ENCODE measurements around the gene ADTRP. TPM values are rescaled to one million over a fixed set of nuclear protein-coding genes. Genes with fewer than 3 reads are reported as not detected.

ADTRP gene
- total RNA-seq, 4 donors from 2014 or later = 0.66 to 0.92 TPM; not detected in 2

GRCh38 chr6:11714798-11715285, 63.8 kb downstream of the ADTRP start:
- TF ChIP-seq POLR2A (IDR thresholded peaks at IDR 0.05; ENCODE audit: low read depth) = no peak
- no peak for TF ChIP-seq CTCF (IDR thresholded peaks at IDR 0.05)
- no peak for TF ChIP-seq EP300 (IDR thresholded peaks at IDR 0.05)
- TF ChIP-seq POLR2AphosphoS5 (IDR thresholded peaks at IDR 0.05) = no peak
- Histone ChIP-seq H3K4me3 (no peak overlapping the region), H3K4me1 (peaks cover 16 to 25% (median 21%) of the 10 kb centered on the region in 4 donors), H3K36me3 (no peaks in the 10 kb centered on the region), H3K9me3 (no peaks in the 10 kb centered on the region), H3K27ac (replicated peaks in 1 of 4) (no peak overlapping the region), H3K27me3 (no peaks in the 10 kb centered on the region)
- no peak for DNase-seq (ENCODE audit: extremely low spot score)
- intact Hi-C loops (cut with DNase I) = no loop called here

GRCh38 chr6:11714116-11714797, 64.3 kb downstream of the ADTRP start:
- Histone ChIP-seq H3K36me3 (no peaks in the 10 kb centered on the region), H3K4me3 (no peak overlapping the region), H3K4me1 (peaks cover 16 to 26% (median 22%) of the 10 kb centered on the region in 4 donors), H3K27me3 (no peaks in the 10 kb centered on the region), H3K9me3 (no peaks in the 10 kb centered on the region), H3K27ac (replicated peaks in 1 of 4) (no peak overlapping the region)
- WGBS = 57% methylated on average over 6 of the region's 6 CpGs
- no peak for DNase-seq (ENCODE audit: extremely low spot score)
- TF ChIP-seq POLR2AphosphoS5 (IDR thresholded peaks at IDR 0.05) (no peak), EP300 (IDR thresholded peaks at IDR 0.05) (no peak), POLR2A (IDR thresholded peaks at IDR 0.05; ENCODE audit: low read depth) (no peak), CTCF (IDR thresholded peaks at IDR 0.05) (no peak)
- intact Hi-C loops (cut with DNase I) = no loop called here

GRCh38 chr6:11712760-11713159, 65.8 kb downstream of the ADTRP start:
- no peak for DNase-seq (ENCODE audit: extremely low spot score)
- H3K4me3 ChIP-seq = no peak overlapping the region
- H3K4me1 ChIP-seq = peaks cover 16 to 26% (median 22%) of the 10 kb centered on the region in 4 donors
- intact Hi-C loops (cut with DNase I) = no loop called here
- no peak overlapping the region for H3K27ac ChIP-seq (replicated peaks in 1 of 4)
- H3K27me3 ChIP-seq = no peaks in the 10 kb centered on the region
- H3K36me3 ChIP-seq = no peaks in the 10 kb centered on the region
- WGBS = 83% methylated on average over 6 of the region's 6 CpGs
- TF ChIP-seq EP300 (IDR thresholded peaks at IDR 0.05) = no peak
- TF ChIP-seq POLR2A (IDR thresholded peaks at IDR 0.05; ENCODE audit: low read depth) = no peak
- TF ChIP-seq POLR2AphosphoS5 (IDR thresholded peaks at IDR 0.05) = peak; percentile 30 to 34
- TF ChIP-seq CTCF (IDR thresholded peaks at IDR 0.05) = no peak
- H3K9me3 ChIP-seq = no peaks in the 10 kb centered on the region

GRCh38 chr6:11711984-11712711, 66.5 kb downstream of the ADTRP start:
- intact Hi-C loops (cut with DNase I) = no loop called here
- TF ChIP-seq POLR2A (IDR thresholded peaks at IDR 0.05; ENCODE audit: low read depth) (no peak), CTCF (IDR thresholded peaks at IDR 0.05) (no peak), POLR2AphosphoS5 (IDR thresholded peaks at IDR 0.05) (no peak), EP300 (IDR thresholded peaks at IDR 0.05) (no peak)
- DNase-seq (ENCODE audit: extremely low spot score) = no peak
- H3K27me3 ChIP-seq = no peaks in the 10 kb centered on the region
- H3K4me1 ChIP-seq = peaks cover 16 to 26% (median 22%) of the 10 kb centered on the region in 4 donors
- no peak overlapping the region for H3K4me3 ChIP-seq
- 59% methylated on average over 10 of the region's 10 CpGs for WGBS
- H3K27ac ChIP-seq (replicated peaks in 1 of 4) = no peak overlapping the region
- H3K9me3 ChIP-seq = no peaks in the 10 kb centered on the region
- H3K36me3 ChIP-seq = no peaks in the 10 kb centered on the region

Measured in esophagus muscularis mucosa (tissue), 4 donors.